ENCODE results near the gene HOXB3.

The HOXB3 gene

GRCh38 chr17:48558831-48559121, 31.3 kb downstream of the HOXB3 start:
- DNase-seq (ENCODE audit: low read depth, low spot score) = no peak
- CTCF ChIA-PET = interaction anchor here (1.4 kb wide), 1 partner anchor 206 kb away, joined by 4 read pairs; no protein-coding TSS in a partner anchor
- no peak overlapping the region for H3K4me3 ChIP-seq (ENCODE audit: low read depth, low read length)
- POLR2A ChIA-PET = interaction anchor here (0.7 to 0.9 kb wide), 3 partner anchors 9 to 29 kb away, joined by 3 to 4 read pairs (median 3); no protein-coding TSS in a partner anchor
- TF ChIP-seq CTCF (IDR thresholded peaks at IDR 0.05; ENCODE audit: insufficient read depth, low read length, missing control alignments) = no peak

GRCh38 chr17:48558057-48558830, 31.8 kb downstream of the HOXB3 start:
- DNase-seq (ENCODE audit: low read depth, low spot score) = no peak
- no peak overlapping the region for H3K4me3 ChIP-seq (ENCODE audit: low read depth, low read length)
- ChIA-PET POLR2A (interaction anchor here (0.6 to 0.9 kb wide), 2 partner anchors 18 to 75 kb away, joined by 3 to 4 read pairs; no protein-coding TSS in a partner anchor), CTCF (interaction anchor here (0.7 to 3.6 kb wide), 7 partner anchors 11 to 207 kb away, joined by 3 to 22 read pairs (median 4); partner anchors contain the start of gene HOXB5)
- no peak for TF ChIP-seq CTCF (IDR thresholded peaks at IDR 0.05; ENCODE audit: insufficient read depth, low read length, missing control alignments)

- POLR2A ChIA-PET = interaction anchor here (0.6 to 3.1 kb wide), 11 partner anchors 10 to 73 kb away, joined by 3 to 17 read pairs (median 3); partner anchors contain the start of gene HOXB5
- DNase-seq (ENCODE audit: low read depth, low spot score) = no peak
- TF ChIP-seq CTCF (IDR thresholded peaks at IDR 0.05; ENCODE audit: insufficient read depth, low read length, missing control alignments) = no peak
- CTCF ChIA-PET = interaction anchor here (0.8 to 3.6 kb wide), 13 partner anchors 9 to 248 kb away, joined by 3 to 22 read pairs (median 4); partner anchors contain the start of gene HOXB5
- peak overlapping the region; percentile 32 for H3K4me3 ChIP-seq (ENCODE audit: low read depth, low read length)
Measured at GRCh38 chr17:48556576-48557401, 33.3 kb downstream of the HOXB3 start.

- ChIA-PET CTCF (interaction anchor here (1.0 to 3.6 kb wide), 9 partner anchors 9 to 247 kb away, joined by 3 to 22 read pairs (median 7); partner anchors contain the start of gene HOXB5), POLR2A (interaction anchor here (0.9 to 3.1 kb wide), 10 partner anchors 9 to 73 kb away, joined by 3 to 17 read pairs (median 5); partner anchors contain the start of gene HOXB5)
- no peak for DNase-seq (ENCODE audit: low read depth, low spot score)
- peak overlapping the region; percentile 32 for H3K4me3 ChIP-seq (ENCODE audit: low read depth, low read length)
- no peak for TF ChIP-seq CTCF (IDR thresholded peaks at IDR 0.05; ENCODE audit: insufficient read depth, low read length, missing control alignments)
Measured at GRCh38 chr17:48556229-48556575, 33.8 kb downstream of the HOXB3 start.

- peak; percentile 94 for DNase-seq (ENCODE audit: low read depth, low spot score)
- POLR2A ChIA-PET = interaction anchor here (0.5 to 3.1 kb wide), 16 partner anchors 8 to 83 kb away, joined by 3 to 17 read pairs (median 4); partner anchors contain the start of gene HOXB5
- no peak for TF ChIP-seq CTCF (IDR thresholded peaks at IDR 0.05; ENCODE audit: insufficient read depth, low read length, missing control alignments)
- peak overlapping the region; percentile 56 for H3K4me3 ChIP-seq (ENCODE audit: low read depth, low read length)
- CTCF ChIA-PET = interaction anchor here (0.9 to 3.6 kb wide), 11 partner anchors 8 to 247 kb away, joined by 3 to 22 read pairs (median 5); partner anchors contain the start of gene HOXB5
Measured at GRCh38 chr17:48555258-48556228, 34.5 kb downstream of the HOXB3 start.
